GM12891 (cell line): ENCODE measurements around the gene NR2F1-AS1.

Source experiments
- POLR2A ChIP-seq: IDR thresholded peaks from 2 replicates; pipeline ENCODE4 v1.6.1; 2011; ENCODE audit warnings: low read depth, low read length, control low read depth
- POLR2AphosphoS5 ChIP-seq: IDR thresholded peaks from 2 replicates; pipeline ENCODE4 v1.6.1; 2011; ENCODE audit warnings: low read depth, low read length, control low read depth

GRCh38 chr5:93436083-93436482, 144.9 kb downstream of the NR2F1-AS1 start:
- TF ChIP-seq POLR2A (no peak), POLR2AphosphoS5 (no peak)
